HPDE6-E6E7 (cell line): Measurements from ENCODE around the gene TUT4.

Experiments used
- DNase-seq: peaks from one replicate; pipeline ENCODE4 v3.0.0; 2011; ENCODE audit warnings: missing footprints; ENCODE audit errors: extremely low spot score

TUT4 gene

GRCh38 chr1:52532731-52533327, 20.1 kb downstream of the TUT4 start:
- no peak for DNase-seq

- no peak for DNase-seq
These were observed 20.6 kb downstream of the TUT4 start for GRCh38 chr1:52532247-52532646.

GRCh38 chr1:52531249-52531872, 21.5 kb downstream of the TUT4 start:
- no peak for DNase-seq

- no peak for DNase-seq
These were observed 22.2 kb downstream of the TUT4 start for GRCh38 chr1:52530563-52531144.

- no peak for DNase-seq
These were observed 29.5 kb downstream of the TUT4 start for GRCh38 chr1:52523376-52523775.

- no peak for DNase-seq
These were observed 32.7 kb downstream of the TUT4 start for GRCh38 chr1:52520148-52520547.

- DNase-seq, result no peak
These were observed 33.9 kb downstream of the TUT4 start for GRCh38 chr1:52518962-52519361.

GRCh38 chr1:52511851-52512615, 40.9 kb downstream of the TUT4 start:
- DNase-seq, result no peak

- no peak for DNase-seq
These were observed 41.5 kb downstream of the TUT4 start for GRCh38 chr1:52511439-52511838.

- DNase-seq, result no peak
These were observed 45.9 kb downstream of the TUT4 start for GRCh38 chr1:52506920-52507546.

- no peak for DNase-seq
These were observed 46.5 kb downstream of the TUT4 start for GRCh38 chr1:52506349-52506748.

- DNase-seq, result no peak
These were observed 48.2 kb downstream of the TUT4 start for GRCh38 chr1:52504720-52505119.

- no peak for DNase-seq
These were observed 49.2 kb downstream of the TUT4 start for GRCh38 chr1:52503706-52504105.

- DNase-seq, result no peak
These were observed 50.1 kb downstream of the TUT4 start for GRCh38 chr1:52502789-52503188.

GRCh38 chr1:52487632-52488031, 65.3 kb downstream of the TUT4 start:
- no peak for DNase-seq

GRCh38 chr1:52482326-52483004, 70.4 kb downstream of the TUT4 start:
- DNase-seq, result no peak

- DNase-seq, result no peak
These were observed 73.8 kb downstream of the TUT4 start for GRCh38 chr1:52479076-52479475.

GRCh38 chr1:52477876-52478275, 75.0 kb downstream of the TUT4 start:
- no peak for DNase-seq

GRCh38 chr1:52476943-52477342, 75.9 kb downstream of the TUT4 start:
- DNase-seq, result no peak

GRCh38 chr1:52474807-52475206, 78.1 kb downstream of the TUT4 start:
- DNase-seq, result no peak

GRCh38 chr1:52473039-52473438, 79.9 kb downstream of the TUT4 start:
- no peak for DNase-seq

GRCh38 chr1:52472384-52472783, 80.5 kb downstream of the TUT4 start:
- no peak for DNase-seq
